ENCODE results near the gene RSPO1. TPM values are rescaled to one million over a fixed set of nuclear protein-coding genes. Genes with fewer than 3 reads are reported as not detected.
A peak's percentile ranks its signal among the peaks of the same experiment; 100 is the strongest.

RSPO1 gene
- total RNA-seq, 1 experiment from 2014 or later: 0.18 TPM

GRCh38 chr1:37614105-37614504, 20.6 kb downstream of the RSPO1 start:
- POLR2A ChIA-PET: no interaction called here
- in situ Hi-C loops (cut with HindIII; ENCODE audit: low pct_unique_long_range_greater_than_20kb, low sequenced_read_pairs) (no loop called here), intact Hi-C loops (cut with micrococcal nuclease; ENCODE audit: unreplicated experiment) (no loop called here)
- H3K9me3 ChIP-seq (ENCODE audit: control insufficient read depth, insufficient read depth, low read depth, low read length): no peaks in the 10 kb centered on the region
- DNase-seq (ENCODE audit: low read depth, low spot score): no peak
- no peak overlapping the region for H3K27ac ChIP-seq (ENCODE audit: low read length)
- no peaks in the 10 kb centered on the region for H3K36me3 ChIP-seq (ENCODE audit: control insufficient read depth, insufficient read depth, low read length)
- H3K27me3 ChIP-seq (ENCODE audit: control insufficient read depth, insufficient read depth, low read length): peaks cover 12% of the 10 kb centered on the region; the same call in 1 of the 2 replicates
- TF ChIP-seq SIN3A (IDR thresholded peaks at IDR 0.05; ENCODE audit: borderline replicate concordance, insufficient read depth, low read depth, low read length): no peak
- no peak for TF ChIP-seq POLR2AphosphoS5 (IDR thresholded peaks at IDR 0.05; ENCODE audit: low read depth, low read length)
- no peak for TF ChIP-seq TCF7L2 (IDR thresholded peaks at IDR 0.05; ENCODE audit: low read depth, low read length)
- no peak for TF ChIP-seq REST (IDR thresholded peaks at IDR 0.05; ENCODE audit: insufficient read depth in 1 of 2, low read depth in 2 of 2, low read length in 1 of 2)
- no peak for TF ChIP-seq CTCF (IDR thresholded peaks at IDR 0.05)
- BruUV-seq (replicated peaks): no TSS peak
- no peaks in the 10 kb centered on the region for H3K4me1 ChIP-seq (ENCODE audit: control insufficient read depth, insufficient read depth, low read length)
- H3K4me3 ChIP-seq (ENCODE audit: low read depth in 2 of 2, low read length in 2 of 2): no peak overlapping the region
- CTCF ChIA-PET: no interaction called here
- no peak for ATAC-seq

GRCh38 chr1:37612186-37612585, 22.5 kb downstream of the RSPO1 start:
- Histone ChIP-seq H3K27ac (ENCODE audit: low read length) (no peak overlapping the region), H3K4me3 (ENCODE audit: low read depth in 2 of 2, low read length in 2 of 2) (no peak overlapping the region), H3K36me3 (ENCODE audit: control insufficient read depth, insufficient read depth, low read length) (no peaks in the 10 kb centered on the region), H3K27me3 (ENCODE audit: control insufficient read depth, insufficient read depth, low read length) (peaks cover 12% of the 10 kb centered on the region; the same call in 1 of the 2 replicates), H3K4me1 (ENCODE audit: control insufficient read depth, insufficient read depth, low read length) (no peaks in the 10 kb centered on the region), H3K9me3 (ENCODE audit: control insufficient read depth, insufficient read depth, low read depth, low read length) (no peaks in the 10 kb centered on the region)
- no peak for TF ChIP-seq SIN3A (IDR thresholded peaks at IDR 0.05; ENCODE audit: borderline replicate concordance, insufficient read depth, low read depth, low read length)
- TF ChIP-seq CTCF (IDR thresholded peaks at IDR 0.05): no peak
- TF ChIP-seq TCF7L2 (IDR thresholded peaks at IDR 0.05; ENCODE audit: low read depth, low read length): no peak
- no peak for TF ChIP-seq REST (IDR thresholded peaks at IDR 0.05; ENCODE audit: insufficient read depth in 1 of 2, low read depth in 2 of 2, low read length in 1 of 2)
- no peak for TF ChIP-seq POLR2AphosphoS5 (IDR thresholded peaks at IDR 0.05; ENCODE audit: low read depth, low read length)
- no TSS peak for BruUV-seq (replicated peaks)
- peak; percentile 58; the same call in 1 of the 2 replicates for ATAC-seq
- no peak for DNase-seq (ENCODE audit: low read depth, low spot score)
- CTCF ChIA-PET: interaction anchor here (0.6 kb wide), 1 partner anchor 35 kb away, joined by 3 read pairs; no protein-coding TSS in a partner anchor
- POLR2A ChIA-PET: interaction anchor here (0.5 to 0.6 kb wide), 2 partner anchors 25 to 82 kb away, joined by 4 to 9 read pairs; no protein-coding TSS in a partner anchor
- intact Hi-C loops (cut with micrococcal nuclease; ENCODE audit: unreplicated experiment) (no loop called here), in situ Hi-C loops (cut with HindIII; ENCODE audit: low pct_unique_long_range_greater_than_20kb, low sequenced_read_pairs) (no loop called here)

Measured in Panc1 (cell line).